Measurements from ENCODE around the gene TBC1D2B.

DNA sequence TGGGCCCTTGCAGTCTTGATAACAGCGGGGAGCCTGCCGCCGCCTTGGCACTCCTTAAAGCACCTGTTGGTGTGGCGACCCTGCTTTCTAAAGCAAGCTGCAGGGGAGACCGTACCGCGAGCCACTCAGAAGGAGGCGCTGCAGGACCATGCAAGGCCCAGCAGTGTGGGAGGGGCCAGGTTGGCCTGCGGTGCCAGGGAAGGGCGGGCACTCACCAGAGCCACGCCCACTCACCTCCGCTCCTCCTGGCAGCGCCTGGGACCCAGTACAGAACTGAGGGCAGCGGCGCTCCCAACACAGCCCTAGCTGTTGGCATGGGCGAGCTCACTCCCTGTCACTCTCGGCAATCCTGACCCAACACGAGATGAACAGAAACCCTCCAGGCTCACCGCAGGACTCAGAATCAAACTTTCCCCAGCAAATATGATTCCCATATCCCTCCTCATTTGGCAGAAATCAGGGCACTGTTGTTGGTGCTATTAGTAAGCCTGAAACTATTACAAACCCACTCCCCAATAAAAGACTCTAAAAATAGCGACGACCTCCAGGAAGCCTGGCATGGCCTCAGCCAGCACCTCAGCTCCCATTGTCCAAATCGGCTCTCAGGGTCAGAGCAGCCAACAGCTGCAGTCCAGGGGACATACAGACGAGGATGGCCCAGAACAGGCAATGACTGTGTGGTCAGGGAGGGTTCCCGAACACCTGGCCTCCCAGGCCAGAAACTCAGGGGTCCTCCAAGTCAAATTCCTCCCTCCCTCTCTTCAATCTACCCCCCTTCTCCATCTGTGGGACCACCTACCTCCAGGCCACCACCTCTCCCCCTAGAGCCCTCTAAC is 77.2 kb downstream of the TBC1D2B start:
- peak; percentile 66 for TF ChIP-seq CTCF (IDR thresholded peaks at IDR 0.05; ENCODE audit: poor library complexity)
- no peak for TF ChIP-seq EZH2 (IDR thresholded peaks at IDR 0.05; ENCODE audit: borderline replicate concordance)
- no peak for TF ChIP-seq EZH2phosphoT487 (IDR thresholded peaks at IDR 0.05; ENCODE audit: low read depth, severe bottlenecking, unreplicated experiment)
